Measurements from ENCODE around the gene FARP2. TPM values are rescaled to one million over a fixed set of nuclear protein-coding genes. Genes with fewer than 3 reads are reported as not detected.

FARP2 gene
- total and polyA plus RNA-seq, 2 donors (not counting 1 experiment from before 2014, with no cell fraction given) = 28.2 to 41.0 TPM

DNA sequence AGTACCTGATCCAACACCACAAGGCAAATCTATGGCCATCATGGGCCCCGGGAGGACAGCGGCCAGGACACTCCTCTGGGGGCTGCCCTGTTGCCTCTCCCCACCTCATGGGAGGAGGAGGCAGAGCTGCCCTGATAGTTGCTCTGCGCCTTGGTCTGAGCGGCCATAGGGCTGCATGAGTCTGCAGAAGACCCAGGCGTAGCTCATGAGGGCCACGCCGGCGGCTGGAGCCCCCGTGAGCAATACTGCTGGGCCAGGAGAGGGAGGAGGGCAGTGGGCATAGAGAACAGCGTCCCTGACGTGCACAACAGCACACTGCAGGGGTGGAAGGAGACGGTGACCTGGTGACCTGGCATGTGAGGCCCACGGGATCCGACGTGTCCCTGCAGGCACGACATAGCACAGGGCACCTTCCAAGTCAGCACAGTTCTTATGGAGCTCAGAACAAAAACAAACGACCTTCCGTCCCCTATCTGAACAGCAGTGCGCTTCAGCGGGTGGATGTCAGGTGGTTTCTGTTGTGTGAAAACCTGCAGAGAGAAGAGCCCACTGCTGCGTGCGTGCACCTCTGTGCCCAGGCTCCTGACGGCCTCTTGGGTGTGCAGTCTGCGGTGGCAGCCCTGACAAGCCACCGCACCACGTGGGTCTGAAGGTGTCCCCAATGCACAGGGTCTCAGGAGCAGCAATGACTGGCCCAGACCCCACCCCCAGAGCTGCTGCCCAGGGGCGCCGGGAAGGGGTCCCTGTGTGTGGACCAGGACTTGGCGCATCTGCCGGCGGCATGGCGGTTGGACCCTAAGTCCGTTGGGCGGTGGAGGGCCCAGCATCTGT is 139.3 kb downstream of the FARP2 start:
- Histone ChIP-seq H3K79me2 (ENCODE audit: control insufficient read depth, insufficient read depth, low read length) (peaks cover under 1% of the 10 kb centered on the region), H4K20me1 (ENCODE audit: control insufficient read depth, extremely low read depth, insufficient read depth, low read length) (no peaks in the 10 kb centered on the region), H3K36me3 (ENCODE audit: control insufficient read depth, insufficient read depth, low read length) (peaks cover 27% of the 10 kb centered on the region), H3K9me3 (ENCODE audit: control insufficient read depth, insufficient read depth, low read depth, low read length) (no peaks in the 10 kb centered on the region), H3K4me2 (ENCODE audit: extremely low read depth, insufficient read depth, low read length) (no peak overlapping the region), H3K4me3 (replicated peaks in 1 of 4; ENCODE audit: control extremely low read depth in 1 of 4, insufficient read depth in 1 of 4, low read depth in 3 of 4, low read length in 4 of 4) (no peak overlapping the region), H2AFZ (ENCODE audit: low read length) (no peak overlapping the region), H3K9ac (ENCODE audit: insufficient read depth, low read length) (no peak overlapping the region), H3K4me1 (ENCODE audit: control insufficient read depth, extremely low read depth, insufficient read depth, low read length) (no peaks in the 10 kb centered on the region), H3K27me3 (ENCODE audit: control insufficient read depth, insufficient read depth, low read length) (no peaks in the 10 kb centered on the region), H3K27ac (ENCODE audit: insufficient read depth, low read length) (no peak overlapping the region)
- DNase-seq (ENCODE audit: low read depth in 2 of 2) = no peak
- TF ChIP-seq, protein P1, sequence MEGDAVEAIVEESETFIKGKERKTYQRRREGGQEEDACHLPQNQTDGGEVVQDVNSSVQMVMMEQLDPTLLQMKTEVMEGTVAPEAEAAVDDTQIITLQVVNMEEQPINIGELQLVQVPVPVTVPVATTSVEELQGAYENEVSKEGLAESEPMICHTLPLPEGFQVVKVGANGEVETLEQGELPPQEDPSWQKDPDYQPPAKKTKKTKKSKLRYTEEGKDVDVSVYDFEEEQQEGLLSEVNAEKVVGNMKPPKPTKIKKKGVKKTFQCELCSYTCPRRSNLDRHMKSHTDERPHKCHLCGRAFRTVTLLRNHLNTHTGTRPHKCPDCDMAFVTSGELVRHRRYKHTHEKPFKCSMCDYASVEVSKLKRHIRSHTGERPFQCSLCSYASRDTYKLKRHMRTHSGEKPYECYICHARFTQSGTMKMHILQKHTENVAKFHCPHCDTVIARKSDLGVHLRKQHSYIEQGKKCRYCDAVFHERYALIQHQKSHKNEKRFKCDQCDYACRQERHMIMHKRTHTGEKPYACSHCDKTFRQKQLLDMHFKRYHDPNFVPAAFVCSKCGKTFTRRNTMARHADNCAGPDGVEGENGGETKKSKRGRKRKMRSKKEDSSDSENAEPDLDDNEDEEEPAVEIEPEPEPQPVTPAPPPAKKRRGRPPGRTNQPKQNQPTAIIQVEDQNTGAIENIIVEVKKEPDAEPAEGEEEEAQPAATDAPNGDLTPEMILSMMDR (conservative IDR thresholded peaks at IDR 0.05 in 1 of 2, IDR thresholded peaks at IDR 0.05 in 1 of 2; ENCODE audit: low read depth in 1 of 2, low read length in 2 of 2) = no peak
- TF ChIP-seq EZH2 (IDR thresholded peaks at IDR 0.05; ENCODE audit: low read length, missing control alignments) = no peak

DNA sequence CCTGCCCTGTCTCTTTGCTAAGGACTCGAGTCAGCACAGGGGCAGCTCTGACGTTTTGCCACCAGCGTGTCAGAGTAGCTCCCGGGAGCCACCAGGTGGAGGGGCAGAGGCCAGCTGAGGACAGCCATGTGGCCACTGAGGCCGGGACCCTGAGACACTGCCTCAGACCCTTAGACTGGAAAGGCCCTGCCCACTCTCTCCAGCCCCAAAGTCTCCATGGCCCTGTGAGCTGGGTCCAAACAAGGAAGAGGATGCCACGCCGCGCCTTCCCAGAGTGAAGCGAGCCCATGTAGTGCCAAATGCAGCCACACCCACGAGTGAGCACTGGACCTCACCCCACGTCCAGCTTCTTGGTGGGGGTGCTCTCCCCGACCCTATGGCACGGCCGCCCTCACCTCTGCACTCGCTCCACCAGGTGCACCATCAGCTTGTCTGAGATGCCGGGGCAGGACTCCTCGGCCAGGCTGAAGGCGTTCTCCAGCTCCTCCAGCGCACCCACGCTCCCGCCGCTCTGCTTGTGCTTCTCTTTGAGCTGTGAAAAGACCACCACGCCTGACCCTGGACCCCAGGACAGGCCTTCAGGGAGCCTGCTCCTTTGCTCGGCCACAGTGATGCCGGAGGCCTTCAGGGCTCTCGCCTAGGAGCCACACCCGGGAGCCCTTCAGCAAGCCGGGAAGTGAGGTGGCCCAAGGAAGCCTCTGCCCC is 140.1 kb downstream of the FARP2 start:
- no peaks in the 10 kb centered on the region for H3K4me1 ChIP-seq (ENCODE audit: control insufficient read depth, extremely low read depth, insufficient read depth, low read length)
- no peak overlapping the region for H2AFZ ChIP-seq (ENCODE audit: low read length)
- no peaks in the 10 kb centered on the region for H4K20me1 ChIP-seq (ENCODE audit: control insufficient read depth, extremely low read depth, insufficient read depth, low read length)
- no peak overlapping the region for H3K27ac ChIP-seq (ENCODE audit: insufficient read depth, low read length)
- H3K4me3 ChIP-seq (replicated peaks in 1 of 4; ENCODE audit: control extremely low read depth in 1 of 4, insufficient read depth in 1 of 4, low read depth in 3 of 4, low read length in 4 of 4) = no peak overlapping the region
- H3K9me3 ChIP-seq (ENCODE audit: control insufficient read depth, insufficient read depth, low read depth, low read length) = no peaks in the 10 kb centered on the region
- no peak overlapping the region for H3K9ac ChIP-seq (ENCODE audit: insufficient read depth, low read length)
- peaks cover 30% of the 10 kb centered on the region for H3K36me3 ChIP-seq (ENCODE audit: control insufficient read depth, insufficient read depth, low read length)
- TF ChIP-seq, protein P1 (conservative IDR thresholded peaks at IDR 0.05 in 1 of 2, IDR thresholded peaks at IDR 0.05 in 1 of 2; ENCODE audit: low read depth in 1 of 2, low read length in 2 of 2) = no peak
- no peak for TF ChIP-seq EZH2 (IDR thresholded peaks at IDR 0.05; ENCODE audit: low read length, missing control alignments)
- H3K27me3 ChIP-seq (ENCODE audit: control insufficient read depth, insufficient read depth, low read length) = no peaks in the 10 kb centered on the region
- H3K4me2 ChIP-seq (ENCODE audit: extremely low read depth, insufficient read depth, low read length) = no peak overlapping the region
- H3K79me2 ChIP-seq (ENCODE audit: control insufficient read depth, insufficient read depth, low read length) = peaks cover 6% of the 10 kb centered on the region
- DNase-seq (ENCODE audit: low read depth in 2 of 2) = no peak
